ENCODE measurements around the gene FGFBP1. TPM values are rescaled to one million over a fixed set of nuclear protein-coding genes. Genes with fewer than 3 reads are reported as not detected.

Gene FGFBP1
- total RNA-seq, 1 donor from 2014 or later, result 1.2 TPM

- H3K27ac ChIP-seq, result no peak overlapping the region
- no peak overlapping the region for H3K4me3 ChIP-seq
- TF ChIP-seq, protein P1, sequence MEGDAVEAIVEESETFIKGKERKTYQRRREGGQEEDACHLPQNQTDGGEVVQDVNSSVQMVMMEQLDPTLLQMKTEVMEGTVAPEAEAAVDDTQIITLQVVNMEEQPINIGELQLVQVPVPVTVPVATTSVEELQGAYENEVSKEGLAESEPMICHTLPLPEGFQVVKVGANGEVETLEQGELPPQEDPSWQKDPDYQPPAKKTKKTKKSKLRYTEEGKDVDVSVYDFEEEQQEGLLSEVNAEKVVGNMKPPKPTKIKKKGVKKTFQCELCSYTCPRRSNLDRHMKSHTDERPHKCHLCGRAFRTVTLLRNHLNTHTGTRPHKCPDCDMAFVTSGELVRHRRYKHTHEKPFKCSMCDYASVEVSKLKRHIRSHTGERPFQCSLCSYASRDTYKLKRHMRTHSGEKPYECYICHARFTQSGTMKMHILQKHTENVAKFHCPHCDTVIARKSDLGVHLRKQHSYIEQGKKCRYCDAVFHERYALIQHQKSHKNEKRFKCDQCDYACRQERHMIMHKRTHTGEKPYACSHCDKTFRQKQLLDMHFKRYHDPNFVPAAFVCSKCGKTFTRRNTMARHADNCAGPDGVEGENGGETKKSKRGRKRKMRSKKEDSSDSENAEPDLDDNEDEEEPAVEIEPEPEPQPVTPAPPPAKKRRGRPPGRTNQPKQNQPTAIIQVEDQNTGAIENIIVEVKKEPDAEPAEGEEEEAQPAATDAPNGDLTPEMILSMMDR (IDR thresholded peaks at IDR 0.05), result no peak
- H3K36me3 ChIP-seq, result no peaks in the 10 kb centered on the region
- no peak for ATAC-seq
- H3K4me1 ChIP-seq, result no peaks in the 10 kb centered on the region
- DNase-seq, result no peak
- no peaks in the 10 kb centered on the region for H3K27me3 ChIP-seq (ENCODE audit: low read depth)
- H3K9me3 ChIP-seq, result no peaks in the 10 kb centered on the region
- intact Hi-C loops (cut with DNase I), result no loop called here
Measured at GRCh38 chr4:15934259-15934658, 4.3 kb downstream of the FGFBP1 start.

DNA sequence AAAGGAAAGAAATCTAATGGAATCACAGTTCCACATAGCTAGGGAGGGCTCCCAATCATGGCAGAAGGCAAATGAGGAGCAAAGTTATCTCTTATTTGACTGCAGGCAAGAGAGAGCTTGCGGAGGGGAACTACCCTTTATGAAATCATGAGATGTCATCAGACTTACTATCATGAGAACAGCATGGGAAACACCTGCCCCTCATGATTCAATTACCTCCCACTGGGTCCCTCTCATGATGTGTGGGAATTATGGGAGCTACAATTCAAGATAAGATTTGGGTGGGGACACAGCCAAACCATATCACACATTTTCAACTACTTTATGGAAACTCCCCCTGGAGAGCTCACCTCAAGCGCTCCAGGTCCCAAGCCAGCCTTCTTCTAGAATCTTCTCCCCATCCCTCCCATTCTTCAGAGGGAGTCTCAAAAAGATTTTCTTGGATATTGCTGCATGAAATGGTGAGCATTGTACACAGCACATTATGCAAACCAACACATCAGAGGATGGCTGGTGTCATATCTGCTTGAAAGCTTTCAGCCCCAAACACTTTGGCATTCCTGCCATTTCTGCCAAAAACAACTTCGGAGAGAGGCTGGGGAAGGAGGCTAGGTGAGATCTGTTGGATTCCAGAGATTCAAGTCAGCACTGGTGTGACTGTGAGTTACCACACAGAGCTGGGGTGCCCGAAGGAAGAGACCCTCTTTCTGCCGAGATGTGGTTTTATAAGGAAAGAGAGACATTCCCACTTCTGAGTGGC is 6.9 kb downstream of the FGFBP1 start:
- ATAC-seq, result no peak
- DNase-seq, result no peak
- H3K27me3 ChIP-seq (ENCODE audit: low read depth), result no peaks in the 10 kb centered on the region
- intact Hi-C loops (cut with DNase I), result no loop called here
- H3K4me1 ChIP-seq, result no peaks in the 10 kb centered on the region
- H3K36me3 ChIP-seq, result no peaks in the 10 kb centered on the region
- no peak overlapping the region for H3K4me3 ChIP-seq
- TF ChIP-seq, protein P1 (IDR thresholded peaks at IDR 0.05), result no peak
- no peaks in the 10 kb centered on the region for H3K9me3 ChIP-seq
- H3K27ac ChIP-seq, result no peak overlapping the region

GRCh38 chr4:15930314-15930713 is 8.2 kb downstream of the FGFBP1 start:
- H3K9me3 ChIP-seq, result no peaks in the 10 kb centered on the region
- intact Hi-C loops (cut with DNase I), result no loop called here
- no peaks in the 10 kb centered on the region for H3K27me3 ChIP-seq (ENCODE audit: low read depth)
- DNase-seq, result no peak
- H3K27ac ChIP-seq, result no peak overlapping the region
- TF ChIP-seq, protein P1 (IDR thresholded peaks at IDR 0.05), result no peak
- H3K4me1 ChIP-seq, result no peaks in the 10 kb centered on the region
- ATAC-seq, result no peak
- no peaks in the 10 kb centered on the region for H3K36me3 ChIP-seq
- H3K4me3 ChIP-seq, result no peak overlapping the region

DNA sequence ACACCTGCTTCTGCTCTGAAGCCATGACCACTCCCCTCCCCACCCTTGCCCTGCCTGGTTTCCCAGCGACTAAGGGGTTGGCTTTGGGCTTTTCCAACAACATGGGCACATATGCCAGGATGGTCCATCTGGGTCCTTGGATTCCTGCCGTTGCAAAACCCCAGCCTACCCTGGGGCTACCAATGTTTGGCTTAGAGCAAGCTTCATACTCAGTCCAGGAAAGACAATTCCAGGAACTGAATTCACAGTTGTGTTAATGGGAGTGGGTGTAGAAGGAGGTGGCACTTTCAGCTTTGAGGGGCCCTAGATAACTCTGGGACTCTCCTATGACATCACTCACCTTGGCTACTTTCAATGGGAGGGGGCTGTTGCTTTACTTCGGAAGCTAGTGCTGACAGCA is 9.0 kb downstream of the FGFBP1 start:
- H3K9me3 ChIP-seq, result no peaks in the 10 kb centered on the region
- no peaks in the 10 kb centered on the region for H3K27me3 ChIP-seq (ENCODE audit: low read depth)
- DNase-seq, result no peak
- H3K4me1 ChIP-seq, result no peaks in the 10 kb centered on the region
- H3K4me3 ChIP-seq, result no peak overlapping the region
- TF ChIP-seq, protein P1 (IDR thresholded peaks at IDR 0.05), result no peak
- no peak for ATAC-seq
- intact Hi-C loops (cut with DNase I), result no loop called here
- H3K36me3 ChIP-seq, result no peaks in the 10 kb centered on the region
- H3K27ac ChIP-seq, result no peak overlapping the region

DNA sequence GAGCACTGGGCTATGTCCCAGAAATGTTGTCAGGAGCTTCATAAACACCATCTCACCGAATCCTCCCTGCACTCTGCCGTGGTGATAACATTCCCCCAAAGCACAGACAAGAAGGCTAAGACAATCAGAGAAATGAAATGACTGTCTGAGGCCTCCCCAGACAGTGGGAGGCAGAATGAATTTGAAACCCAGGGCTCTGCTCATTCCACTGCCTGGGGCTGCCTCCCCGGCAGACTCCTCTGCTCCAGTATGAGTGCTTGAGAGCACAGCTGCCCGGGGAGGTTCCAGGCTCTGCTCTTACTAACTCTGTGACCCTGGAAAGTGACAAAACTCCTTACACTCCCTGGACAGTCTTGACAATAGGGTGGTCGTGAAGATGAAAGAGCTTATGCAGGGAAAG is 9.7 kb downstream of the FGFBP1 start:
- no peaks in the 10 kb centered on the region for H3K27me3 ChIP-seq (ENCODE audit: low read depth)
- no peak overlapping the region for H3K4me3 ChIP-seq
- TF ChIP-seq, protein P1 (IDR thresholded peaks at IDR 0.05), result no peak
- H3K9me3 ChIP-seq, result no peaks in the 10 kb centered on the region
- no peaks in the 10 kb centered on the region for H3K36me3 ChIP-seq
- intact Hi-C loops (cut with DNase I), result no loop called here
- no peaks in the 10 kb centered on the region for H3K4me1 ChIP-seq
- DNase-seq (no peak), ATAC-seq (no peak)
- H3K27ac ChIP-seq, result no peak overlapping the region

Data from lower lobe of right lung (tissue), 2 donors.